Measurements from ENCODE around the gene PHACTR1. TPM values are rescaled to one million over a fixed set of nuclear protein-coding genes. Genes with fewer than 3 reads are reported as not detected.

PHACTR1 gene
- total and polyA plus RNA-seq, 4 donors = 0.31 to 1.5 (median 0.79) TPM

GRCh38 chr6:13038315-13038714 is 321.7 kb downstream of the PHACTR1 start:
- Histone ChIP-seq H3K27ac (ENCODE audit: low read depth in 1 of 2, low read length in 2 of 2) (no peak overlapping the region), H3K9ac (ENCODE audit: low read depth in 1 of 2, low read length in 2 of 2) (no peak overlapping the region), H3K4me1 (ENCODE audit: control insufficient read depth in 4 of 4, insufficient read depth in 4 of 4, low read length in 3 of 4) (no peaks in the 10 kb centered on the region), H3K4me3 (ENCODE audit: low read depth in 1 of 3, low read length in 3 of 3) (no peak overlapping the region), H3K36me3 (ENCODE audit: control insufficient read depth in 4 of 4, insufficient read depth in 3 of 4, low read depth in 1 of 4, low read length in 3 of 4) (no peaks in the 10 kb centered on the region), H3K9me3 (ENCODE audit: control insufficient read depth in 4 of 4, low read length in 3 of 4) (no peaks in the 10 kb centered on the region), H3K27me3 (ENCODE audit: control insufficient read depth in 4 of 4, insufficient read depth in 4 of 4, low read length in 3 of 4) (peaks cover 0 to 6% (median 0%) of the 10 kb centered on the region in 4 donors)
- DNase-seq (ENCODE audit: low spot score) = no peak
- TF ChIP-seq, protein P1, sequence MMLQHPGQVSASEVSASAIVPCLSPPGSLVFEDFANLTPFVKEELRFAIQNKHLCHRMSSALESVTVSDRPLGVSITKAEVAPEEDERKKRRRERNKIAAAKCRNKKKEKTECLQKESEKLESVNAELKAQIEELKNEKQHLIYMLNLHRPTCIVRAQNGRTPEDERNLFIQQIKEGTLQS (IDR thresholded peaks at IDR 0.05) = no peak

GRCh38 chr6:13038741-13039190 is 322.2 kb downstream of the PHACTR1 start:
- H3K4me1 ChIP-seq (ENCODE audit: control insufficient read depth in 4 of 4, insufficient read depth in 4 of 4, low read length in 3 of 4) = no peaks in the 10 kb centered on the region
- no peak overlapping the region for H3K9ac ChIP-seq (ENCODE audit: low read depth in 1 of 2, low read length in 2 of 2)
- H3K9me3 ChIP-seq (ENCODE audit: control insufficient read depth in 4 of 4, low read length in 3 of 4) = no peaks in the 10 kb centered on the region
- H3K27me3 ChIP-seq (ENCODE audit: control insufficient read depth in 4 of 4, insufficient read depth in 4 of 4, low read length in 3 of 4) = peaks cover 0 to 6% (median 0%) of the 10 kb centered on the region in 4 donors
- TF ChIP-seq MAX (IDR thresholded peaks at IDR 0.05) (no peak), RAD21 (IDR thresholded peaks at IDR 0.05) (no peak), FOXA1 (IDR thresholded peaks at IDR 0.05) (no peak), RXRA (IDR thresholded peaks at IDR 0.05) (no peak), NR2F2 (IDR thresholded peaks at IDR 0.05) (no peak), HNF4A (conservative IDR thresholded peaks at IDR 0.05) (no peak)
- TF ChIP-seq, protein P2, sequence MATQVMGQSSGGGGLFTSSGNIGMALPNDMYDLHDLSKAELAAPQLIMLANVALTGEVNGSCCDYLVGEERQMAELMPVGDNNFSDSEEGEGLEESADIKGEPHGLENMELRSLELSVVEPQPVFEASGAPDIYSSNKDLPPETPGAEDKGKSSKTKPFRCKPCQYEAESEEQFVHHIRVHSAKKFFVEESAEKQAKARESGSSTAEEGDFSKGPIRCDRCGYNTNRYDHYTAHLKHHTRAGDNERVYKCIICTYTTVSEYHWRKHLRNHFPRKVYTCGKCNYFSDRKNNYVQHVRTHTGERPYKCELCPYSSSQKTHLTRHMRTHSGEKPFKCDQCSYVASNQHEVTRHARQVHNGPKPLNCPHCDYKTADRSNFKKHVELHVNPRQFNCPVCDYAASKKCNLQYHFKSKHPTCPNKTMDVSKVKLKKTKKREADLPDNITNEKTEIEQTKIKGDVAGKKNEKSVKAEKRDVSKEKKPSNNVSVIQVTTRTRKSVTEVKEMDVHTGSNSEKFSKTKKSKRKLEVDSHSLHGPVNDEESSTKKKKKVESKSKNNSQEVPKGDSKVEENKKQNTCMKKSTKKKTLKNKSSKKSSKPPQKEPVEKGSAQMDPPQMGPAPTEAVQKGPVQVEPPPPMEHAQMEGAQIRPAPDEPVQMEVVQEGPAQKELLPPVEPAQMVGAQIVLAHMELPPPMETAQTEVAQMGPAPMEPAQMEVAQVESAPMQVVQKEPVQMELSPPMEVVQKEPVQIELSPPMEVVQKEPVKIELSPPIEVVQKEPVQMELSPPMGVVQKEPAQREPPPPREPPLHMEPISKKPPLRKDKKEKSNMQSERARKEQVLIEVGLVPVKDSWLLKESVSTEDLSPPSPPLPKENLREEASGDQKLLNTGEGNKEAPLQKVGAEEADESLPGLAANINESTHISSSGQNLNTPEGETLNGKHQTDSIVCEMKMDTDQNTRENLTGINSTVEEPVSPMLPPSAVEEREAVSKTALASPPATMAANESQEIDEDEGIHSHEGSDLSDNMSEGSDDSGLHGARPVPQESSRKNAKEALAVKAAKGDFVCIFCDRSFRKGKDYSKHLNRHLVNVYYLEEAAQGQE (IDR thresholded peaks at IDR 0.05) = no peak
- TF ChIP-seq, protein P1 (IDR thresholded peaks at IDR 0.05) = no peak
- H3K4me3 ChIP-seq (ENCODE audit: low read depth in 1 of 3, low read length in 3 of 3) = no peak overlapping the region
- no peak overlapping the region for H3K27ac ChIP-seq (ENCODE audit: low read depth in 1 of 2, low read length in 2 of 2)
- no peak for DNase-seq (ENCODE audit: low spot score)
- 80% methylated on average over 2 of the region's 2 CpGs for WGBS
- H3K36me3 ChIP-seq (ENCODE audit: control insufficient read depth in 4 of 4, insufficient read depth in 3 of 4, low read depth in 1 of 4, low read length in 3 of 4) = no peaks in the 10 kb centered on the region

DNA sequence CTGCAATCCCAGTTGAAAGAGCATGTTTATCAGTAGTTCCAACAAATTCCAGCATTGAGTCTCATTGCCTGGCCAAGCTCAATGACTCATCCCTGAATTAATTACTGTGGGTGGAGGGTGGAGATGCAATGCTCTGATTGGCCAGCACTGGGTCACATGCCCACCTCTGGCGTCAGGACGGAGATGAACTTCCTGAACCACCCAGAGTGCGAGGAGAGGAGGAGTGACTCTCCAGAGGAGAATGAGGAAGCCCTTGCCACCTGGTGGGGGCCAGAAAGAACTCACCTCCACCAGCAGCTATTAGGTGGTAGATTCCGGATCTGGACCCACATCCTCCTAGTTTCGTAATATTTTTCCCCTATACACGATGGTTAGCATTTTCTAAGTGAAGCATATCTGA is 327.8 kb downstream of the PHACTR1 start:
- Histone ChIP-seq H3K27me3 (ENCODE audit: control insufficient read depth in 4 of 4, insufficient read depth in 4 of 4, low read length in 3 of 4) (no peaks in the 10 kb centered on the region), H3K9ac (ENCODE audit: low read depth in 1 of 2, low read length in 2 of 2) (no peak overlapping the region), H3K4me1 (ENCODE audit: control insufficient read depth in 4 of 4, insufficient read depth in 4 of 4, low read length in 3 of 4) (no peaks in the 10 kb centered on the region), H3K36me3 (ENCODE audit: control insufficient read depth in 4 of 4, insufficient read depth in 3 of 4, low read depth in 1 of 4, low read length in 3 of 4) (no peaks in the 10 kb centered on the region), H3K4me3 (ENCODE audit: low read depth in 1 of 3, low read length in 3 of 3) (no peak overlapping the region), H3K9me3 (ENCODE audit: control insufficient read depth in 4 of 4, low read length in 3 of 4) (no peaks in the 10 kb centered on the region), H3K27ac (ENCODE audit: low read depth in 1 of 2, low read length in 2 of 2) (no peak overlapping the region)
- TF ChIP-seq RAD21 (IDR thresholded peaks at IDR 0.05) = no peak
- TF ChIP-seq ZBTB33 (IDR thresholded peaks at IDR 0.05) = no peak
- no peak for TF ChIP-seq GABPA (IDR thresholded peaks at IDR 0.05 in 1 of 2, conservative IDR thresholded peaks at IDR 0.05 in 1 of 2)
- no peak for TF ChIP-seq HNF4G (IDR thresholded peaks at IDR 0.05)
- TF ChIP-seq NR2F2 (IDR thresholded peaks at IDR 0.05) = no peak
- no peak for TF ChIP-seq FOXA2 (IDR thresholded peaks at IDR 0.05)
- TF ChIP-seq, protein P1 (IDR thresholded peaks at IDR 0.05) = no peak
- no peak for TF ChIP-seq MAX (IDR thresholded peaks at IDR 0.05)
- TF ChIP-seq YY1 (IDR thresholded peaks at IDR 0.05) = no peak
- TF ChIP-seq, protein P2 (IDR thresholded peaks at IDR 0.05) = no peak
- TF ChIP-seq SP1 (IDR thresholded peaks at IDR 0.05) = no peak
- DNase-seq (ENCODE audit: low spot score) = no peak
- 67% methylated on average over 6 of the region's 6 CpGs for WGBS

All from liver (tissue), 9 donors.